WTC11 (cell line): ENCODE results near the gene TIMM22. TPM values are rescaled to one million over a fixed set of nuclear protein-coding genes. Genes with fewer than 3 reads are reported as not detected.
"Not testable (repeated sequence)": the region's sequence is repeated elsewhere in the genome, so short reads cannot be mapped to it uniquely, and the experiment has no call there.

Experiments
- ATAC-seq: fragments of 200-7000 bp; cut with Tn5 transposase; 2 replicates; pipeline ENCODE4 v1.10.0; 2021; ENCODE audit warnings: mild to moderate bottlenecking, moderate library complexity
- CTCF ChIA-PET: fragments of 300-600 bp; sonication (Branson Sonifier 250); formaldehyde crosslinking; loops from one replicate; lab custom pipeline; 2021; ENCODE audit warnings: antibody characterized with exemption; lab: Charles Lee
- POLR2A ChIA-PET: fragments of 350-600 bp; sonication (Branson Sonifier 250); formaldehyde crosslinking; loops from one replicate; lab custom pipeline; 2021; ENCODE audit warnings: antibody characterized with exemption; lab: Charles Lee
- DNase-seq: peaks from one replicate; pipeline ENCODE4 v3.0.0; 2021; ENCODE audit warnings: low spot score
- H3K27ac Mint-ChIP-seq: 2 replicates; pipeline ENCODE4 v1.8.0; 2021; ENCODE audit warnings: mixed read lengths
- H3K27me3 Mint-ChIP-seq: 2 replicates; pipeline ENCODE4 v1.8.0; 2021; ENCODE audit warnings: low read depth, mild to moderate bottlenecking, moderate library complexity, mixed read lengths
- H3K36me3 Mint-ChIP-seq: 2 replicates; pipeline ENCODE4 v1.8.0; 2021; ENCODE audit warnings: mixed read lengths
- H3K4me1 Mint-ChIP-seq: 2 replicates; pipeline ENCODE4 v1.8.0; 2022; ENCODE audit warnings: mixed read lengths
- H3K4me3 Mint-ChIP-seq: 2 replicates; pipeline ENCODE4 v1.8.0; 2021; ENCODE audit warnings: mild to moderate bottlenecking, moderate library complexity, mixed read lengths
- H3K9me3 Mint-ChIP-seq: 2 replicates; pipeline ENCODE4 v1.8.0; 2021; ENCODE audit warnings: mixed read lengths
- ARID4B ChIP-seq: sonication (generic); formaldehyde crosslinking; IDR thresholded peaks from 2 replicates; pipeline ENCODE4 v1.8.0; 2023; ENCODE audit warnings: missing genetic modification reagents, mild to moderate bottlenecking, borderline replicate concordance
- ATF2 ChIP-seq: sonication (generic); formaldehyde crosslinking; IDR thresholded peaks from 2 replicates; pipeline ENCODE4 v1.8.1; 2022; ENCODE audit warnings: low read depth, missing genetic modification reagents, borderline replicate concordance
- CDX4 ChIP-seq: fragments of 250-450 bp; sonication (Bioruptor Pico); IDR thresholded peaks from 2 replicates; pipeline ENCODE4 v1.9.0; 2021; ENCODE audit warnings: moderate library complexity, mild to moderate bottlenecking, inconsistent platforms, borderline replicate concordance
- ELF4 ChIP-seq: sonication (generic); formaldehyde crosslinking; IDR thresholded peaks from 2 replicates; pipeline ENCODE4 v1.8.1; 2022; ENCODE audit warnings: low read depth, mild to moderate bottlenecking, moderate library complexity, missing genetic modification reagents
- ERG ChIP-seq: fragments of 250-450 bp; sonication (Bioruptor Pico); IDR thresholded peaks from 2 replicates; pipeline ENCODE4 v1.8.0; 2021; ENCODE audit warnings: mild to moderate bottlenecking
- GTF2I ChIP-seq: fragments of 250-450 bp; sonication (Bioruptor Pico); conservative IDR thresholded peaks from 2 replicates; pipeline ENCODE4 v1.4.0; 2021; ENCODE audit warnings: mild to moderate bottlenecking
- HMGXB4 ChIP-seq: sonication (generic); formaldehyde crosslinking; IDR thresholded peaks from 2 replicates; pipeline ENCODE4 v1.8.1; 2023; ENCODE audit warnings: mild to moderate bottlenecking, moderate library complexity, missing genetic modification reagents
- IRF2 ChIP-seq: sonication (generic); formaldehyde crosslinking; IDR thresholded peaks from 2 replicates; pipeline ENCODE4 v1.8.0; 2022; ENCODE audit warnings: low read depth, missing genetic modification reagents, borderline replicate concordance
- JAZF1 ChIP-seq: fragments of 250-450 bp; sonication (Bioruptor Pico); IDR thresholded peaks from 2 replicates; pipeline ENCODE4 v1.9.0; 2021; ENCODE audit warnings: moderate library complexity, mild to moderate bottlenecking, inconsistent platforms
- NFYB ChIP-seq: sonication (generic); formaldehyde crosslinking; conservative IDR thresholded peaks from 2 replicates; pipeline ENCODE4 v1.8.0; 2022; ENCODE audit warnings: low read depth, missing genetic modification reagents
- NR3C1 ChIP-seq: sonication (generic); formaldehyde crosslinking; conservative IDR thresholded peaks from 2 replicates; pipeline ENCODE4 v1.8.1; 2023; ENCODE audit warnings: low read depth, mild to moderate bottlenecking, missing genetic modification reagents
- PRDM15 ChIP-seq: sonication (generic); formaldehyde crosslinking; IDR thresholded peaks from 2 replicates; pipeline ENCODE4 v1.8.0; 2022; ENCODE audit warnings: missing genetic modification reagents
- SOX15 ChIP-seq: fragments of 250-450 bp; sonication (Bioruptor Pico); IDR thresholded peaks from 2 replicates; pipeline ENCODE4 v1.9.0; 2021; ENCODE audit warnings: mild to moderate bottlenecking
- SP1 ChIP-seq: sonication (generic); formaldehyde crosslinking; conservative IDR thresholded peaks from 2 replicates; pipeline ENCODE4 v1.8.1; 2022; ENCODE audit warnings: missing genetic modification reagents
- TEAD4 ChIP-seq: sonication (generic); formaldehyde crosslinking; IDR thresholded peaks from 2 replicates; pipeline ENCODE4 v1.8.0; 2022; ENCODE audit warnings: mild to moderate bottlenecking, missing genetic modification reagents
- ZBTB21 ChIP-seq: sonication (generic); formaldehyde crosslinking; IDR thresholded peaks from 2 replicates; pipeline ENCODE4 v1.8.1; 2023; ENCODE audit warnings: mild to moderate bottlenecking, missing genetic modification reagents, borderline replicate concordance
- ZNF232 ChIP-seq: sonication (generic); formaldehyde crosslinking; IDR thresholded peaks from 2 replicates; pipeline ENCODE4 v1.8.0; 2022; ENCODE audit warnings: mild to moderate bottlenecking, missing genetic modification reagents
- ZNF512 ChIP-seq: sonication (generic); formaldehyde crosslinking; IDR thresholded peaks from 2 replicates; pipeline ENCODE4 v1.8.1; 2022; ENCODE audit warnings: missing genetic modification reagents, borderline replicate concordance
- total RNA-seq: library from RNA; stranded (reverse); gene quantifications from 3 replicates; pipeline ENCODE4 v1.2.3, GENCODE V29; 2021

The TIMM22 gene
- total RNA-seq, 1 experiment from 2014 or later = 18.0 TPM

GRCh38 chr17:992933-993332, 4.0 kb upstream of the TIMM22 start:
- TF ChIP-seq HMGXB4 (CRISPR knock-in tag) (no peak), NR3C1 (CRISPR knock-in tag) (no peak), SOX15 (CRISPR knock-in tag) (no peak), IRF2 (CRISPR knock-in tag) (no peak), TEAD4 (CRISPR knock-in tag) (no peak), SP1 (CRISPR knock-in tag) (no peak), ATF2 (CRISPR knock-in tag) (no peak), ZBTB21 (CRISPR knock-in tag) (no peak), PRDM15 (CRISPR knock-in tag) (no peak), ELF4 (no peak), ZNF232 (CRISPR knock-in tag) (no peak), ARID4B (CRISPR knock-in tag) (no peak), NFYB (no peak), GTF2I (CRISPR knock-in tag) (no peak), ERG (CRISPR knock-in tag) (no peak), JAZF1 (CRISPR knock-in tag) (no peak), CDX4 (CRISPR knock-in tag) (no peak), ZNF512 (CRISPR knock-in tag) (no peak)
- Mint-ChIP-seq H3K4me1 (peaks cover 4% of the 10 kb centered on the region), H3K36me3 (no peaks in the 10 kb centered on the region), H3K9me3 (peaks cover 14% of the 10 kb centered on the region), H3K27ac (no peak overlapping the region), H3K27me3 (peaks cover 19% of the 10 kb centered on the region), H3K4me3 (no peak overlapping the region)
- no peak for ATAC-seq
- ChIA-PET CTCF (interaction anchor here (1.8 kb wide), 1 partner anchor 12 kb away, joined by 4 read pairs; no protein-coding TSS in a partner anchor), POLR2A (no interaction called here)
- DNase-seq = no peak

- H3K4me3 Mint-ChIP-seq, POLR2A ChIA-PET, H3K36me3 Mint-ChIP-seq, DNase-seq, H3K27ac Mint-ChIP-seq, H3K4me1 Mint-ChIP-seq, ATAC-seq: not testable (repeated sequence)
- Mint-ChIP-seq H3K27me3 (peaks cover 19% of the 10 kb centered on the region), H3K9me3 (peaks cover 14% of the 10 kb centered on the region)
- CTCF ChIA-PET = interaction anchor here (1.5 kb wide), 1 partner anchor 53 kb away, joined by 5 read pairs; no protein-coding TSS in a partner anchor
Measured at GRCh38 chr17:995324-995723, 1.6 kb upstream of the TIMM22 start.
